ENCODE results near the gene ANTXRL.
"Not testable (repeated sequence)": the region's sequence is repeated elsewhere in the genome, so short reads cannot be mapped to it uniquely, and the experiment has no call there.

The ANTXRL gene

DNA sequence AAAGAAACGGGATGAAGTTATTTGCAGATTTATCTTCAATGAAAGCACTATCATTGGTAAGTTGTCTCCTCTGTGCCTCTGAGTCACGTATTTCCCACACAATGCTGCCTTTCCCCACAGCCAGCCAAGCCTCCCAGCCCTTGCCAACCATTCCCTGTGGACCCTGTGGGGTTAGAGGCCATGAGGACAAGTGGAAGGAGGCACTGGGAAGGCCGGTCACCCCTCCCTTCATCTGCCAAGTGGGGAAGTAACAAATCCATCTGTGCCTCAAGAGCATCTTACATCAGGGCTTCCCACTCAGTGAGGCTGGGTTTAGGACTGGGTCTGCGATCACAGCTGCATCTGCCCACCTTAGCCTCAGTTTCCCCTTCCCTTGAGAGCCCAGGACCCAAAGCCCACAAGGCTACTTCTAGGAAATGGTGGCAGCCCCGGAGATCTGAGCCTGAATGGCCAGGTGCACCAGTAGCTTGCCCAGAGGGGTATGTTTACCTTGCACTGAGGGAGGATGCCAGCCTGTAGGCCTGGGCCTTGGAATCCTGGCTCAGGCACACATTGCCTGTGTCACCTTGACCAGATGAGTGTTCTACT lies 16.1 kb downstream of the ANTXRL start:
- H4K91ac ChIP-seq (ENCODE audit: low read depth, low read length); H4K8ac ChIP-seq (ENCODE audit: low read depth, low read length); H3K79me2 ChIP-seq (ENCODE audit: control insufficient read depth, insufficient read depth, low read length, poor library complexity); H3K27me3 ChIP-seq (ENCODE audit: insufficient read depth, low read length); H3K9ac ChIP-seq (ENCODE audit: low read length); DNase-seq; H2BK12ac ChIP-seq (ENCODE audit: low read length); H2AFZ ChIP-seq (ENCODE audit: insufficient read depth, low read length, poor library complexity); H4K12ac ChIP-seq (ENCODE audit: low read depth, low read length); H2AK5ac ChIP-seq (ENCODE audit: low read length); H2BK5ac ChIP-seq (ENCODE audit: low read depth, low read length, poor library complexity); H3K79me1 ChIP-seq (ENCODE audit: low read length); H3K23ac ChIP-seq (ENCODE audit: low read length); H3K4ac ChIP-seq (ENCODE audit: low read depth, low read length); H2BK120ac ChIP-seq (ENCODE audit: insufficient read depth, low read length, poor library complexity); H3K9me3 ChIP-seq (ENCODE audit: insufficient read depth, low read depth, low read length); H3K27ac ChIP-seq (ENCODE audit: low read depth, low read length); H3K18ac ChIP-seq (ENCODE audit: low read length); H3K4me1 ChIP-seq (ENCODE audit: control insufficient read depth in 1 of 2, insufficient read depth in 2 of 2, low read length in 2 of 2); H3K4me2 ChIP-seq (ENCODE audit: low read length); H3K4me3 ChIP-seq (ENCODE audit: low read depth, low read length); H3K14ac ChIP-seq (ENCODE audit: low read length); H3K36me3 ChIP-seq (ENCODE audit: control insufficient read depth in 1 of 2, insufficient read depth in 2 of 2, low read length in 2 of 2): not testable (repeated sequence)
- WGBS (ENCODE audit: extremely low coverage, insufficient coverage, insufficient read length), result no CpG with 5 or more reads among the region's 5 CpGs

DNA sequence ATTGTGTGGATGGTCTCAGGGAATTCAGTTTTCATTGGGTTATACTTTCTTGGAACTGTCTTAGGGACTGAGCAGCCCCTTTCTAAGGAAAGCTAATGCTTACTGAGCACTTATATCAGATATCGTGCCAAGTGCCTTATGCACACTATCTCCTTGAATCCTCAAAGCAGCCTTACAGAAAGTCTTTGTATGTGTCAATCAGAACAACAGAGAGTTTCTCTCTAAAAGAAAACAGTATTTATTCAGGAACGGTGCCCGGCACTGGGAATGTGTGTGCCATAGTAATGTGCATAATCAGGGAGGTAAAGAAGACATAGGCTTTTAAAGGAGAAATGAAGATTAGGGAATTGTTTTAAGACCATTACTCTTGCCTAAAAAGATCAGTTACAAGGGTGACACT lies 17.3 kb downstream of the ANTXRL start:
- H2AK5ac ChIP-seq (ENCODE audit: low read length), result no peak overlapping the region
- no peak overlapping the region for H3K18ac ChIP-seq (ENCODE audit: low read length)
- H3K27ac ChIP-seq (ENCODE audit: low read depth, low read length), result no peak overlapping the region
- no peak overlapping the region for H3K9ac ChIP-seq (ENCODE audit: low read length)
- no peak for DNase-seq
- H3K4ac ChIP-seq (ENCODE audit: low read depth, low read length), result no peak overlapping the region
- no peaks in the 10 kb centered on the region for H3K79me2 ChIP-seq (ENCODE audit: control insufficient read depth, insufficient read depth, low read length, poor library complexity)
- H3K79me1 ChIP-seq (ENCODE audit: low read length), result peaks cover 3% of the 10 kb centered on the region
- WGBS (ENCODE audit: extremely low coverage, insufficient coverage, insufficient read length), result no CpG with 5 or more reads among the region's 3 CpGs
- no peak overlapping the region for H3K4me2 ChIP-seq (ENCODE audit: low read length)
- peaks cover 0 to 3% of the 10 kb centered on the region in 2 experiments for H3K4me1 ChIP-seq (ENCODE audit: control insufficient read depth in 1 of 2, insufficient read depth in 2 of 2, low read length in 2 of 2)
- H2BK5ac ChIP-seq (ENCODE audit: low read depth, low read length, poor library complexity), result no peak overlapping the region
- H4K8ac ChIP-seq (ENCODE audit: low read depth, low read length), result no peak overlapping the region
- H4K12ac ChIP-seq (ENCODE audit: low read depth, low read length), result no peak overlapping the region
- H2BK12ac ChIP-seq (ENCODE audit: low read length), result no peak overlapping the region
- H3K4me3 ChIP-seq (ENCODE audit: low read depth, low read length), result no peak overlapping the region
- no peak overlapping the region for H4K91ac ChIP-seq (ENCODE audit: low read depth, low read length)
- H2AFZ ChIP-seq (ENCODE audit: insufficient read depth, low read length, poor library complexity), result no peak overlapping the region
- H3K9me3 ChIP-seq (ENCODE audit: insufficient read depth, low read depth, low read length), result no peaks in the 10 kb centered on the region
- H2BK120ac ChIP-seq (ENCODE audit: insufficient read depth, low read length, poor library complexity), result no peak overlapping the region
- H3K14ac ChIP-seq (ENCODE audit: low read length), result no peak overlapping the region
- H3K27me3 ChIP-seq (ENCODE audit: insufficient read depth, low read length), result no peaks in the 10 kb centered on the region
- H3K36me3 ChIP-seq (ENCODE audit: control insufficient read depth in 1 of 2, insufficient read depth in 2 of 2, low read length in 2 of 2), result no peaks in the 10 kb centered on the region
- no peak overlapping the region for H3K23ac ChIP-seq (ENCODE audit: low read length)

DNA sequence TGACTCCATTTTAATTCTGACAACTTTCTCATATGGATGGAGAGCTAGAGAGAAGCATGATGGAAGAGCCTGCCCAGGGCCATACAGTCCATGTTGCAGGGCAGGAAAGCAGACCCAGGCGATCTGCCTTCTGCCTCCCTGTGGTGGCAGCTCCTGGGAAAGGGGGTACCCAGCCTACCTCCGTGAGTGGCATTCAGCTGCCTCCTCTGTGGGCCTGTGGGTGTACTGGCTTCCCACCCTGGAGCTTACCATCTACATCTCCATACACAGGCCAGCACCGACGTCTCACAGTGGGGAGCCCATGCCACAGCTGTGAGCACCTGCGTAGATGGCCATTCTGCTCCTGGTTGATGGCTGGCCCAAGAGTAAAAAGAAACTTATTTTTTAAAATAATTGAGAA lies 17.9 kb downstream of the ANTXRL start:
- H3K14ac ChIP-seq (ENCODE audit: low read length); H2AK5ac ChIP-seq (ENCODE audit: low read length); H3K79me2 ChIP-seq (ENCODE audit: control insufficient read depth, insufficient read depth, low read length, poor library complexity); H3K79me1 ChIP-seq (ENCODE audit: low read length); H4K8ac ChIP-seq (ENCODE audit: low read depth, low read length); H4K91ac ChIP-seq (ENCODE audit: low read depth, low read length); H3K27ac ChIP-seq (ENCODE audit: low read depth, low read length); H2BK5ac ChIP-seq (ENCODE audit: low read depth, low read length, poor library complexity); H3K23ac ChIP-seq (ENCODE audit: low read length); H3K4me1 ChIP-seq (ENCODE audit: control insufficient read depth in 1 of 2, insufficient read depth in 2 of 2, low read length in 2 of 2); H3K9me3 ChIP-seq (ENCODE audit: insufficient read depth, low read depth, low read length); H4K12ac ChIP-seq (ENCODE audit: low read depth, low read length); H2BK12ac ChIP-seq (ENCODE audit: low read length); H3K36me3 ChIP-seq (ENCODE audit: control insufficient read depth in 1 of 2, insufficient read depth in 2 of 2, low read length in 2 of 2); H3K18ac ChIP-seq (ENCODE audit: low read length); H3K4me3 ChIP-seq (ENCODE audit: low read depth, low read length); DNase-seq; H2BK120ac ChIP-seq (ENCODE audit: insufficient read depth, low read length, poor library complexity); H3K4ac ChIP-seq (ENCODE audit: low read depth, low read length); H3K4me2 ChIP-seq (ENCODE audit: low read length); H3K9ac ChIP-seq (ENCODE audit: low read length); H2AFZ ChIP-seq (ENCODE audit: insufficient read depth, low read length, poor library complexity); H3K27me3 ChIP-seq (ENCODE audit: insufficient read depth, low read length): not testable (repeated sequence)
- no CpG with 5 or more reads among the region's 5 CpGs for WGBS (ENCODE audit: extremely low coverage, insufficient coverage, insufficient read length)

- Histone ChIP-seq H3K4me2 (ENCODE audit: low read length) (no peak overlapping the region), H2BK5ac (ENCODE audit: low read depth, low read length, poor library complexity) (no peak overlapping the region), H3K4me3 (ENCODE audit: low read depth, low read length) (no peak overlapping the region), H3K9me3 (ENCODE audit: insufficient read depth, low read depth, low read length) (no peaks in the 10 kb centered on the region), H2BK120ac (ENCODE audit: insufficient read depth, low read length, poor library complexity) (no peak overlapping the region), H2AFZ (ENCODE audit: insufficient read depth, low read length, poor library complexity) (no peak overlapping the region), H3K18ac (ENCODE audit: low read length) (no peak overlapping the region), H3K36me3 (ENCODE audit: control insufficient read depth in 1 of 2, insufficient read depth in 2 of 2, low read length in 2 of 2) (no peaks in the 10 kb centered on the region), H3K14ac (ENCODE audit: low read length) (no peak overlapping the region), H3K27ac (ENCODE audit: low read depth, low read length) (no peak overlapping the region), H3K4ac (ENCODE audit: low read depth, low read length) (no peak overlapping the region), H3K23ac (ENCODE audit: low read length) (no peak overlapping the region), H3K27me3 (ENCODE audit: insufficient read depth, low read length) (no peaks in the 10 kb centered on the region), H3K9ac (ENCODE audit: low read length) (no peak overlapping the region), H4K12ac (ENCODE audit: low read depth, low read length) (no peak overlapping the region), H4K91ac (ENCODE audit: low read depth, low read length) (no peak overlapping the region), H3K79me1 (ENCODE audit: low read length) (peaks cover 3% of the 10 kb centered on the region), H2BK12ac (ENCODE audit: low read length) (no peak overlapping the region), H3K4me1 (ENCODE audit: control insufficient read depth in 1 of 2, insufficient read depth in 2 of 2, low read length in 2 of 2) (peaks cover 0 to under 1% of the 10 kb centered on the region in 2 experiments), H4K8ac (ENCODE audit: low read depth, low read length) (no peak overlapping the region), H2AK5ac (ENCODE audit: low read length) (no peak overlapping the region), H3K79me2 (ENCODE audit: control insufficient read depth, insufficient read depth, low read length, poor library complexity) (no peaks in the 10 kb centered on the region)
- WGBS (ENCODE audit: extremely low coverage, insufficient coverage, insufficient read length), result no CpG with 5 or more reads among the region's 10 CpGs
- no peak for DNase-seq
Observed at GRCh38 chr10:46305079-46305818, 18.5 kb downstream of the ANTXRL start.

Data from trophoblast cell (in vitro differentiated cells and primary cell).